Measurements from ENCODE around the gene NPIPB8.
"Not testable (repeated sequence)": the region's sequence is repeated elsewhere in the genome, so short reads cannot be mapped to it uniquely, and the experiment has no call there.

Gene NPIPB8

GRCh38 chr16:28607116-28607623 is 30.7 kb upstream of the NPIPB8 start:
- no peak for DNase-seq

- DNase-seq = not testable (repeated sequence)
Observed at GRCh38 chr16:28607681-28608495, 30.0 kb upstream of the NPIPB8 start.

- DNase-seq = not testable (repeated sequence)
Observed at GRCh38 chr16:28608496-28608808, 29.4 kb upstream of the NPIPB8 start.

- DNase-seq = not testable (repeated sequence)
Observed at GRCh38 chr16:28608867-28609596, 28.8 kb upstream of the NPIPB8 start.

- no peak for DNase-seq
Observed at GRCh38 chr16:28609631-28610594, 28.0 kb upstream of the NPIPB8 start, which contains the start of gene SULT1A1. Gene SULT1A1, minus strand, starts transcription at chr16:28610044. Its CDS starts 1,189 bp downstream, at chr16:28608855.

GRCh38 chr16:28610595-28611191 is 27.2 kb upstream of the NPIPB8 start:
- no peak for DNase-seq

GRCh38 chr16:28612359-28613280 is 25.2 kb upstream of the NPIPB8 start:
- DNase-seq = not testable (repeated sequence)

GRCh38 chr16:28613912-28614311 is 24.0 kb upstream of the NPIPB8 start:
- DNase-seq = not testable (repeated sequence)

- DNase-seq = not testable (repeated sequence)
Observed at GRCh38 chr16:28614561-28614960, 23.3 kb upstream of the NPIPB8 start.

GRCh38 chr16:28615486-28616223 is 22.2 kb upstream of the NPIPB8 start:
- DNase-seq = peak; percentile 7

- not testable (repeated sequence) for DNase-seq
Observed at GRCh38 chr16:28616224-28616577, 21.7 kb upstream of the NPIPB8 start.

- no peak for DNase-seq
Observed at GRCh38 chr16:28616636-28617035, 21.2 kb upstream of the NPIPB8 start.

GRCh38 chr16:28617874-28618273 is 20.0 kb upstream of the NPIPB8 start:
- no peak for DNase-seq

GRCh38 chr16:28620316-28620715 is 17.5 kb upstream of the NPIPB8 start:
- not testable (repeated sequence) for DNase-seq

GRCh38 chr16:28621481-28622155 is 16.2 kb upstream of the NPIPB8 start:
- no peak for DNase-seq

GRCh38 chr16:28622532-28623171 is 15.2 kb upstream of the NPIPB8 start:
- DNase-seq = not testable (repeated sequence)

GRCh38 chr16:28623172-28623711 is 14.6 kb upstream of the NPIPB8 start:
- DNase-seq = peak; percentile 83

GRCh38 chr16:28630905-28631304 is 7.0 kb upstream of the NPIPB8 start:
- DNase-seq = not testable (repeated sequence)
